GM18502 (cell line): ENCODE data around the gene IFI6.
"Not testable (repeated sequence)": the region's sequence is repeated elsewhere in the genome, so short reads cannot be mapped to it uniquely, and the experiment has no call there.

Experiments used
- ATAC-seq: cut with Tn5 transposase; IDR thresholded peaks from one replicate; pipeline ENCODE4 v1.9.1; 2021; ENCODE audit warnings: mild to moderate bottlenecking; ENCODE audit not compliant: unreplicated experiment, poor library complexity

The IFI6 gene

GRCh38 chr1:27652111-27652864 lies 19.7 kb downstream of the IFI6 start:
- no peak for ATAC-seq

GRCh38 chr1:27650539-27651175 lies 21.3 kb downstream of the IFI6 start:
- ATAC-seq = no peak

GRCh38 chr1:27650171-27650538 lies 21.8 kb downstream of the IFI6 start:
- no peak for ATAC-seq

- no peak for ATAC-seq
Observed at GRCh38 chr1:27649306-27649635, 22.7 kb downstream of the IFI6 start.

GRCh38 chr1:27648602-27649305 lies 23.2 kb downstream of the IFI6 start:
- ATAC-seq = no peak

- ATAC-seq = no peak
Observed at GRCh38 chr1:27647328-27647727, 24.7 kb downstream of the IFI6 start.

GRCh38 chr1:27646676-27647075 lies 25.3 kb downstream of the IFI6 start:
- no peak for ATAC-seq

GRCh38 chr1:27645071-27645415 lies 26.9 kb downstream of the IFI6 start:
- ATAC-seq = no peak

- no peak for ATAC-seq
Observed at GRCh38 chr1:27644369-27645070, 27.5 kb downstream of the IFI6 start.

- ATAC-seq = no peak
Observed at GRCh38 chr1:27643600-27644368, 28.2 kb downstream of the IFI6 start.

- not testable (repeated sequence) for ATAC-seq
Observed at GRCh38 chr1:27640514-27640913, 31.5 kb downstream of the IFI6 start.

- ATAC-seq = no peak
Observed at GRCh38 chr1:27638805-27639204, 33.2 kb downstream of the IFI6 start.

- ATAC-seq = no peak
Observed at GRCh38 chr1:27638047-27638734, 33.8 kb downstream of the IFI6 start.

- ATAC-seq = no peak
Observed at GRCh38 chr1:27635396-27636142, 36.4 kb downstream of the IFI6 start.

GRCh38 chr1:27634985-27635367 lies 37.0 kb downstream of the IFI6 start, which contains the start of gene FGR:
Gene FGR (minus strand): TSS chr1:27635185. CDS start chr1:27623916, 11,269 bp downstream.
- no peak for ATAC-seq

- no peak for ATAC-seq
Observed at GRCh38 chr1:27634177-27634984, 37.6 kb downstream of the IFI6 start.

- ATAC-seq = no peak
Observed at GRCh38 chr1:27633640-27634176, 38.3 kb downstream of the IFI6 start.

GRCh38 chr1:27633298-27633610 lies 38.7 kb downstream of the IFI6 start:
- no peak for ATAC-seq
